Lower leg skin (tissue), 4 donors: ENCODE results near the gene ZBTB16. TPM values are rescaled to one million over a fixed set of nuclear protein-coding genes. Genes with fewer than 3 reads are reported as not detected.

ENCODE experiments used
- DNase-seq, 2 donors: peaks; one replicate each; pipeline ENCODE4 v3.0.0-alpha.2; 2019; ENCODE audit warnings: low spot score in 2 of 2
- H3K4me3 ChIP-seq: fragments of 200-600 bp; sonication (generic); 2 replicates; pipeline ENCODE4 v1.5.1; 2017; ENCODE audit warnings: mild to moderate bottlenecking, low read depth; ENCODE audit not compliant: poor library complexity, severe bottlenecking
- POLR2A ChIP-seq, 2 donors: fragments of 450-650 bp; IDR thresholded peaks; one replicate each; pipeline ENCODE4 v1.6.1; 2016 to 2017; ENCODE audit warnings: antibody characterized with exemption in 2 of 2, mild to moderate bottlenecking in 1 of 2, moderate library complexity in 1 of 2
- WGBS, 2 donors: methylation state at CpG; one replicate each; pipeline ENCODE4 v1.1.5; 2018; 5-methylcytosine and 5-hydroxymethylcytosine counted together
- intact Hi-C: fragments of 100-400 bp; cut with DNase I; formaldehyde crosslinking; loops from one replicate; pipeline ENCODE4 v1.15.0; 2023; ENCODE audit warnings: low total_unique reads
- total RNA-seq, 4 donors: library from RNA; depleted of rRNA; stranded (reverse); fragments of >200 nt; gene quantifications; one replicate each; pipeline ENCODE4 v1.1.0, GENCODE V29; 2016
- TF ChIP-seq, protein P1 (sequence below), 3 donors: fragments of 450-650 bp; IDR thresholded peaks; one replicate each; pipeline ENCODE4 v1.5.1; 2016; ENCODE audit warnings: antibody characterized with exemption in 3 of 3, mild to moderate bottlenecking in 3 of 3, moderate library complexity in 2 of 3

The ZBTB16 gene
- total RNA-seq, 4 donors from 2014 or later: 167 to 369 (median 233) TPM

- no peak for DNase-seq
- intact Hi-C loops: no loop called here
- TF ChIP-seq POLR2A (IDR thresholded peaks at IDR 0.05): no peak
- TF ChIP-seq, protein P1, sequence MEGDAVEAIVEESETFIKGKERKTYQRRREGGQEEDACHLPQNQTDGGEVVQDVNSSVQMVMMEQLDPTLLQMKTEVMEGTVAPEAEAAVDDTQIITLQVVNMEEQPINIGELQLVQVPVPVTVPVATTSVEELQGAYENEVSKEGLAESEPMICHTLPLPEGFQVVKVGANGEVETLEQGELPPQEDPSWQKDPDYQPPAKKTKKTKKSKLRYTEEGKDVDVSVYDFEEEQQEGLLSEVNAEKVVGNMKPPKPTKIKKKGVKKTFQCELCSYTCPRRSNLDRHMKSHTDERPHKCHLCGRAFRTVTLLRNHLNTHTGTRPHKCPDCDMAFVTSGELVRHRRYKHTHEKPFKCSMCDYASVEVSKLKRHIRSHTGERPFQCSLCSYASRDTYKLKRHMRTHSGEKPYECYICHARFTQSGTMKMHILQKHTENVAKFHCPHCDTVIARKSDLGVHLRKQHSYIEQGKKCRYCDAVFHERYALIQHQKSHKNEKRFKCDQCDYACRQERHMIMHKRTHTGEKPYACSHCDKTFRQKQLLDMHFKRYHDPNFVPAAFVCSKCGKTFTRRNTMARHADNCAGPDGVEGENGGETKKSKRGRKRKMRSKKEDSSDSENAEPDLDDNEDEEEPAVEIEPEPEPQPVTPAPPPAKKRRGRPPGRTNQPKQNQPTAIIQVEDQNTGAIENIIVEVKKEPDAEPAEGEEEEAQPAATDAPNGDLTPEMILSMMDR (IDR thresholded peaks at IDR 0.05): no peak
- H3K4me3 ChIP-seq: no peak overlapping the region
- WGBS, 2 donors: 90 to 97% methylated on average over 3 of the region's 3 CpGs
Measured at GRCh38 chr11:114181195-114181594, 121.7 kb downstream of the ZBTB16 start.

DNA sequence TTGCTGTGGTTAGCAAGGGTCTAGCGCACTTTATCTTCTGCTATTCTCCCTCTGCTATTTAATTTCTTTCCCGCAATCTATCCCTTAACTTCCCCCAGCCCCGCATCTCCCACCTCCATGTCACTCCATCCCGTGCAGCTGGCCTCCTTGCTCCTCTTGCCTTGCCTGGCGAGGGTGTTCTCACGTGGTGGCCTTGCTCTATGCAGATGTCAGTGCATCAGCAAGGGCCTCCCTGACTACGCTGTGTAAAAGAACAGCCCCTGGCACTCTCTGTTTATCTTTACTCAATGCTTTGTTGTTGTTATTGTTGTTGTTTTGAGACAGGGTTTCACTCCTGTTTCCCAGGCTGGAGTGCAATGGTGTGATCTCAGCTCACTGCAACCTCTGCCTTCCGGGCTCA is 122.2 kb downstream of the ZBTB16 start:
- DNase-seq: no peak
- H3K4me3 ChIP-seq: no peak overlapping the region
- 87 to 90% methylated on average over 8 of the region's 8 CpGs for WGBS, 2 donors
- intact Hi-C loops: no loop called here
- TF ChIP-seq, protein P1 (IDR thresholded peaks at IDR 0.05): no peak
- TF ChIP-seq POLR2A (IDR thresholded peaks at IDR 0.05): no peak

GRCh38 chr11:114182471-114183043 is 123.0 kb downstream of the ZBTB16 start:
- intact Hi-C loops: no loop called here
- DNase-seq: no peak
- TF ChIP-seq, protein P1 (IDR thresholded peaks at IDR 0.05): no peak
- TF ChIP-seq POLR2A (IDR thresholded peaks at IDR 0.05): no peak
- 82 to 85% methylated on average over 11 of the region's 11 CpGs for WGBS, 2 donors
- no peak overlapping the region for H3K4me3 ChIP-seq

GRCh38 chr11:114183044-114183511 is 123.6 kb downstream of the ZBTB16 start:
- WGBS, 2 donors: 75% methylated on average over 15 of the region's 15 CpGs
- no peak for DNase-seq
- H3K4me3 ChIP-seq: no peak overlapping the region
- intact Hi-C loops: no loop called here
- TF ChIP-seq POLR2A (IDR thresholded peaks at IDR 0.05): no peak
- TF ChIP-seq, protein P1 (IDR thresholded peaks at IDR 0.05): no peak

GRCh38 chr11:114185436-114185835 is 125.9 kb downstream of the ZBTB16 start:
- H3K4me3 ChIP-seq: no peak overlapping the region
- WGBS, 2 donors: 91 to 96% methylated on average over 6 of the region's 6 CpGs
- DNase-seq: no peak
- TF ChIP-seq, protein P1 (IDR thresholded peaks at IDR 0.05): no peak
- no peak for TF ChIP-seq POLR2A (IDR thresholded peaks at IDR 0.05)
- intact Hi-C loops: no loop called here

GRCh38 chr11:114187173-114187572 is 127.7 kb downstream of the ZBTB16 start:
- TF ChIP-seq, protein P1 (IDR thresholded peaks at IDR 0.05): no peak
- no peak for TF ChIP-seq POLR2A (IDR thresholded peaks at IDR 0.05)
- DNase-seq: no peak
- intact Hi-C loops: no loop called here
- H3K4me3 ChIP-seq: no peak overlapping the region
- 80 to 86% methylated on average over 7 of the region's 7 CpGs for WGBS, 2 donors
